ENCODE data around the gene TMEM163.

DNA sequence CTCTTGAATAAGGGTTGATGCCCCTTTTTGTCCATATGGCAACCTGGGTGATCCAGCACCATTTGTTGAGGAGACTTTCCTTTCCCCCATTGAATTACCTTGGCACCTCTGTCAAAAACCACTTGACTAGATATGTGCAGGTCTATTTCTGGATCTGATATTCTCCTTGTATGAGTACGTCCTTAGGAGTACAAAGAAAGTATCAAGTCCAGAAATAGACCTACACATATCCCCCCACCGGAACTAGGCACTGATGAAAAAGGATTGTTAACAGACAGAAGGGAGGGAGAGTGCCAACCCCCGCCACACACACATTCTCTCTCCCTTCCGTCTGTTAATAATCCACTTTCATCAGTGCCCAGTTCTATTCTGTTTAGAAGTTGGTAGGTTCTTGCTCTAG, 225.0 kb downstream of the TMEM163 start:
- TF ChIP-seq, protein P1, sequence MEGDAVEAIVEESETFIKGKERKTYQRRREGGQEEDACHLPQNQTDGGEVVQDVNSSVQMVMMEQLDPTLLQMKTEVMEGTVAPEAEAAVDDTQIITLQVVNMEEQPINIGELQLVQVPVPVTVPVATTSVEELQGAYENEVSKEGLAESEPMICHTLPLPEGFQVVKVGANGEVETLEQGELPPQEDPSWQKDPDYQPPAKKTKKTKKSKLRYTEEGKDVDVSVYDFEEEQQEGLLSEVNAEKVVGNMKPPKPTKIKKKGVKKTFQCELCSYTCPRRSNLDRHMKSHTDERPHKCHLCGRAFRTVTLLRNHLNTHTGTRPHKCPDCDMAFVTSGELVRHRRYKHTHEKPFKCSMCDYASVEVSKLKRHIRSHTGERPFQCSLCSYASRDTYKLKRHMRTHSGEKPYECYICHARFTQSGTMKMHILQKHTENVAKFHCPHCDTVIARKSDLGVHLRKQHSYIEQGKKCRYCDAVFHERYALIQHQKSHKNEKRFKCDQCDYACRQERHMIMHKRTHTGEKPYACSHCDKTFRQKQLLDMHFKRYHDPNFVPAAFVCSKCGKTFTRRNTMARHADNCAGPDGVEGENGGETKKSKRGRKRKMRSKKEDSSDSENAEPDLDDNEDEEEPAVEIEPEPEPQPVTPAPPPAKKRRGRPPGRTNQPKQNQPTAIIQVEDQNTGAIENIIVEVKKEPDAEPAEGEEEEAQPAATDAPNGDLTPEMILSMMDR (IDR thresholded peaks at IDR 0.05): no peak
- no peak for TF ChIP-seq POLR2A (IDR thresholded peaks at IDR 0.05; ENCODE audit: low read depth)
- TF ChIP-seq POLR2AphosphoS5 (IDR thresholded peaks at IDR 0.05): no peak

Data from esophagus muscularis mucosa (tissue), 3 donors.